Measurements from ENCODE around the gene ADAMTS8.

DNA sequence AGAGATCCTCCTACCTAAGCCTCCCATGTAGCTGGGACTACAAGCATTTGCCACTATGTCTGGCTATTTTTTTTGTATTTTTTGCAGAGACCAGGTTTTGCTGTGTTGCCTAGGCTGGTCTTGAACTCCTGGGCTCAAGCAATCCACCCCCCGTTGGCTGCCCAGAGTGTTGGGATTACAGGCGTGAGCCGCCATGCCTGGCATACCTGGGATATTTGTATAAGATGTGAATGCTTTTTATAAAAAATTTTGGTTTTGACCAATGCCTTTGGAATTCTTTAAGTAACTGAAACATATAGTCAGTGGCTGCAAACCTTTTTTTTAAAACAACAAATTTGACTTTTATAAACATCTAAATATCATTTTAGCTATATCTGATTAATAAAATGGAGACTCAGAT lies 42.4 kb downstream of the ADAMTS8 start:
- TF ChIP-seq, protein P1, sequence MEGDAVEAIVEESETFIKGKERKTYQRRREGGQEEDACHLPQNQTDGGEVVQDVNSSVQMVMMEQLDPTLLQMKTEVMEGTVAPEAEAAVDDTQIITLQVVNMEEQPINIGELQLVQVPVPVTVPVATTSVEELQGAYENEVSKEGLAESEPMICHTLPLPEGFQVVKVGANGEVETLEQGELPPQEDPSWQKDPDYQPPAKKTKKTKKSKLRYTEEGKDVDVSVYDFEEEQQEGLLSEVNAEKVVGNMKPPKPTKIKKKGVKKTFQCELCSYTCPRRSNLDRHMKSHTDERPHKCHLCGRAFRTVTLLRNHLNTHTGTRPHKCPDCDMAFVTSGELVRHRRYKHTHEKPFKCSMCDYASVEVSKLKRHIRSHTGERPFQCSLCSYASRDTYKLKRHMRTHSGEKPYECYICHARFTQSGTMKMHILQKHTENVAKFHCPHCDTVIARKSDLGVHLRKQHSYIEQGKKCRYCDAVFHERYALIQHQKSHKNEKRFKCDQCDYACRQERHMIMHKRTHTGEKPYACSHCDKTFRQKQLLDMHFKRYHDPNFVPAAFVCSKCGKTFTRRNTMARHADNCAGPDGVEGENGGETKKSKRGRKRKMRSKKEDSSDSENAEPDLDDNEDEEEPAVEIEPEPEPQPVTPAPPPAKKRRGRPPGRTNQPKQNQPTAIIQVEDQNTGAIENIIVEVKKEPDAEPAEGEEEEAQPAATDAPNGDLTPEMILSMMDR (IDR thresholded peaks at IDR 0.05): no peak
- TF ChIP-seq POLR2A (IDR thresholded peaks at IDR 0.05): no peak

Measured in right lobe of liver (tissue), 4 donors.